Activated CD4-positive, alpha-beta T cell treated with anti-CD3 and anti-CD28 coated beads, Interleukin-2, amount 50 U/mL, for 48 hours (primary cell): Measurements from ENCODE around the gene CHD9.
"Not testable (repeated sequence)": the region's sequence is repeated elsewhere in the genome, so short reads cannot be mapped to it uniquely, and the experiment has no call there.

Experiments
- DNase-seq, 2 experiments: peaks; one replicate each; pipeline ENCODE4 v3.0.0-alpha.2; 2020

CHD9 gene

GRCh38 chr16:53054670-53055485, at the start of gene CHD9:
CHD9 (plus strand) TSS chr16:53054991; CDS start chr16:53156090, 101,099 bp downstream.
- peak; percentile 70 to 75 for DNase-seq

- DNase-seq: no peak
These were observed 47.7 kb upstream of the CHD9 start for GRCh38 chr16:53007095-53007494.

GRCh38 chr16:53014287-53014686, 40.5 kb upstream of the CHD9 start:
- no peak for DNase-seq

- DNase-seq: no peak
These were observed 35.9 kb upstream of the CHD9 start for GRCh38 chr16:53018834-53019416.

GRCh38 chr16:53022374-53022773, 32.4 kb upstream of the CHD9 start:
- peak; percentile 3 to 10 for DNase-seq

- no peak for DNase-seq
These were observed 30.7 kb upstream of the CHD9 start for GRCh38 chr16:53024045-53024444.

GRCh38 chr16:53029971-53030370, 24.8 kb upstream of the CHD9 start:
- no peak for DNase-seq

GRCh38 chr16:53031323-53031942, 23.4 kb upstream of the CHD9 start:
- no peak for DNase-seq

- no peak for DNase-seq
These were observed 20.5 kb upstream of the CHD9 start for GRCh38 chr16:53034306-53034705.

GRCh38 chr16:53035176-53035942, 19.4 kb upstream of the CHD9 start:
- DNase-seq: no peak

- DNase-seq: no peak
These were observed 18.7 kb upstream of the CHD9 start for GRCh38 chr16:53036066-53036465.

GRCh38 chr16:53036711-53037110, 18.1 kb upstream of the CHD9 start:
- DNase-seq: not testable (repeated sequence)

GRCh38 chr16:53040788-53041187, 14.0 kb upstream of the CHD9 start:
- DNase-seq: no peak

GRCh38 chr16:53041320-53042051, 13.3 kb upstream of the CHD9 start:
- no peak for DNase-seq

- DNase-seq: no peak
These were observed 12.5 kb upstream of the CHD9 start for GRCh38 chr16:53042235-53042701.

- no peak for DNase-seq
These were observed 11.4 kb upstream of the CHD9 start for GRCh38 chr16:53043428-53043831.

- no peak for DNase-seq
These were observed 10.7 kb upstream of the CHD9 start for GRCh38 chr16:53043986-53044601.

- DNase-seq: no peak
These were observed 9.2 kb upstream of the CHD9 start for GRCh38 chr16:53045341-53046220.

- not testable (repeated sequence) for DNase-seq
These were observed 7.3 kb upstream of the CHD9 start for GRCh38 chr16:53047515-53047914.

- no peak for DNase-seq
These were observed 6.5 kb upstream of the CHD9 start for GRCh38 chr16:53048139-53048915.
